ENCODE measurements around the gene COL19A1.

DNA sequence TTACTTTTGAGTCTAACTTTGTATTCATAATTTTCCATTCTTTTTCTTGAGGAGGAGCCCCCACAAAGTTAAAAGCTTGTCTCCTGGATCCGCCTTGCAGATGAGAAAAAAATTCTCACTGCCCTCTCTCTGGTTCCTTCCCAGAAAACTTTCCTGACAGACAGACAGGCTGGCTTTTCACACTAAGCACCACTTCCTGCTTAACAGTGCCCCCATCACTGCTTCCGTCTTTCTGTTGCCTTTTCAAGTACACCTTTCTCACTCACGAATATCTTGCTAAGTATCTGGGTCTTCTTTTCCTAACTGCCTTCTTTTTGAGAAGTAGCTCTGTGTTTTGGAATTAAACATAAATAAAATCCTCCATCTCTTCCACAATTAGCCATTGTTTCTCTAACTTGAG, 49.8 kb upstream of the COL19A1 start:
- TF ChIP-seq CREB1 (IDR thresholded peaks at IDR 0.05; ENCODE audit: low read depth) = no peak
- TF ChIP-seq, protein P1, sequence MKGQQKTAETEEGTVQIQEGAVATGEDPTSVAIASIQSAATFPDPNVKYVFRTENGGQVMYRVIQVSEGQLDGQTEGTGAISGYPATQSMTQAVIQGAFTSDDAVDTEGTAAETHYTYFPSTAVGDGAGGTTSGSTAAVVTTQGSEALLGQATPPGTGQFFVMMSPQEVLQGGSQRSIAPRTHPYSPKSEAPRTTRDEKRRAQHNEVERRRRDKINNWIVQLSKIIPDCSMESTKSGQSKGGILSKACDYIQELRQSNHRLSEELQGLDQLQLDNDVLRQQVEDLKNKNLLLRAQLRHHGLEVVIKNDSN (IDR thresholded peaks at IDR 0.05) = no peak
- no peak for TF ChIP-seq CEBPB (IDR thresholded peaks at IDR 0.05)
- no peak for TF ChIP-seq TAF1 (IDR thresholded peaks at IDR 0.05; ENCODE audit: low read depth)
- TF ChIP-seq EGR1 (IDR thresholded peaks at IDR 0.05) = no peak
- no peak for TF ChIP-seq EP300 (IDR thresholded peaks at IDR 0.05; ENCODE audit: borderline replicate concordance)
- TF ChIP-seq NFIC (IDR thresholded peaks at IDR 0.05) = no peak
- TF ChIP-seq, protein P2, sequence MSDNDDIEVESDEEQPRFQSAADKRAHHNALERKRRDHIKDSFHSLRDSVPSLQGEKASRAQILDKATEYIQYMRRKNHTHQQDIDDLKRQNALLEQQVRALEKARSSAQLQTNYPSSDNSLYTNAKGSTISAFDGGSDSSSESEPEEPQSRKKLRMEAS (IDR thresholded peaks at IDR 0.05) = no peak
- TF ChIP-seq FOXM1 (IDR thresholded peaks at IDR 0.05; ENCODE audit: borderline replicate concordance, low read depth) = no peak
- TF ChIP-seq YY1 (IDR thresholded peaks at IDR 0.05; ENCODE audit: low read depth) = no peak
- no peak for TF ChIP-seq TCF12 (IDR thresholded peaks at IDR 0.05; ENCODE audit: low read depth)

All from Ishikawa (cell line).